NCI-H526 (cell line): ENCODE measurements around the gene ETDA.
"Not testable (repeated sequence)": the region's sequence is repeated elsewhere in the genome, so short reads cannot be mapped to it uniquely, and the experiment has no call there.

ENCODE experiments used
- DNase-seq, 2 experiments: peaks; one replicate each; lab custom pipeline; 2025; lab: John Stamatoyannopoulos, UW

Gene ETDA

DNA sequence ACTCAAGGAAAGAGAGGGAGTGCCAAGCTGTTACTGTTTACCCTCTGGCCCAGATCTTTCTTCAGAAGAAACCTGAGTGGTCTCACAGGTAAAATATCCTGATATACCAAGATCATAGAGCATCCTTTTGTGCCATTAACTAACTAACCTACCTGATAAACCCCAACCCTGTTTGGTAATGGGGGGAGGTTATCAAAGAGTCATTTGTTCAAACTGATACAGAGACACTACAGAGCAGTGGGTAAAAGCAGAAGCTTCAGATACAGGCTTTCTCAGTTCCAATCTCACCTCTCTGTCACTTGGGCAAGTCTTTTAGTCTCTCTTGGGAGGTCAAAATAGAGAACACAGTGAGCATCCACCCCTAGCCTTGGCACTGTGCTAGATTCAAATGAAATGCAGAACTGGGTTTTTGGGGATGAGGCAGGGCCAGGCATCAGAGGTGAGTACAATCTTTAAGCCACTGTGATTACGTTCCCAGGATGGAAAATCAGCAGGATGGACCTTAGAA is at the start of gene ETDA:
Gene ETDA (plus strand): TSS at position 51 of the 508 bp plus-strand sequence. CDS start 1,216 bp downstream, outside the sequence.
- DNase-seq: not testable (repeated sequence)

DNA sequence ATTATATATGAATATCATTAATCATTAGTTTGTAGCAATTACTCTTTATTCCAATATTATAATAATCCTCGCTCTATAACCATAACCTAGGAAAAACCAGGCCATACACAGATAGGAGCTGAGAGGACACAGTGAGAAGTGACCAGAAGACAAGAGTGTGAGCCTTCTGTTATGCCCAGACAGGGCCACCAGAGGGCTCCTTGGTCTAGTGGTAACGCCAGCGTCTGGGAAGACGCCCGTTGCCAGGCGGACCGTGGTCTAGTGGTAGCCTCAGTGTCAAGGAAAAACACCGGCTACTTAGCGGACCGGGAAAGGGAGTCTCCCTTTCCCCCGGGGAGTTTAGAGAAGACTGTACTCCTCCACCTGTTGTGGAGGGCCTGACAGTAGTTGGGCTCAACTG is 45.4 kb upstream of the ETDA start:
- not testable (repeated sequence) for DNase-seq

DNA sequence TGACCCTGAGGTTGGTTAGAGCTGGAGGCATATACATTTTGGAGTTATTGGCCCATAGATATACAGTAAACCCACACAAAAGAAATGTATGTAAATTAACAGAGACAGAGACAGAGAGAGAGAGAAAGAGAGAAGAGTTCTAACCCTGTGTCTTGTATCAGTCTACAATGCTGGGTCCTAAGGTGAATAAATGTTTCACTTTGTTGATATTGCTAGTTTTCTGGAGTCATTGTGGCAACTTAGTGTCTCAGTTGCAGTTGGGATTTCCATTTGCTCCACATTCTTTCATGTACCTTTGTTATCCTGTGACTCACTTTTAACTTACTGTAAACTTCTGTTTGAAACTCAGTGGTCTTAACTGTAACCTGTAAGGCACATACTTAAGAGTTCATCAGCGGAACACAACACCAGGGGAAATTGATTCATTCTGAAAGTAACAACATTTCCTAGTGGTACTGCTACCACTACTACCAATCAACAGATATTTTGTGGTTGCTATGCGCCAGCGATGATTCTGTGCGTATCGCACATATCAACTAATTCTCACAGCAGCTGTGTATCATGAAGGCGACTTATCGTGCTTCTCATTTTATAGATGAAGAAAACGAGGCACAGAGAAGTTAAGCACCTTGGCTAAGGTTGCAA is 38.5 kb upstream of the ETDA start:
- DNase-seq: no peak

DNA sequence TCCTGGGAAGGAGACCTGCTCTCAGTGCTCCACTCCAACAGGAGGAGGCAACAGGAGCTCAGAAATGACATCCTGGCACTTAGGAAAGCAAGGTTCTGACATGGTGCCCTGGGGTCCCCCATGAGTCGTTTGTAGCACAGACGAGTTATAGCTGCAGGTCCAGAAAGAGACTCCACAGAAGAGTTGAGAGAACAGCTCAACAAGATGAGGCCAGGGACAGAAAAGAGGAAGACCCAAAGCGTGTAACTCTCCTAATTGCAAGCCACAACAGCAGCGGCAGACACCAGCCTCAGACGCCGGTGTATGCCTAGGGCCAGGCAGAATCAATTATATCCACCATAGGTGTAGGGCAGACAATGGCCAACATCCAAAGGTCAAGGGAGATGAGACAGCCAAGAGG is 5.9 kb upstream of the ETDA start:
- not testable (repeated sequence) for DNase-seq

DNA sequence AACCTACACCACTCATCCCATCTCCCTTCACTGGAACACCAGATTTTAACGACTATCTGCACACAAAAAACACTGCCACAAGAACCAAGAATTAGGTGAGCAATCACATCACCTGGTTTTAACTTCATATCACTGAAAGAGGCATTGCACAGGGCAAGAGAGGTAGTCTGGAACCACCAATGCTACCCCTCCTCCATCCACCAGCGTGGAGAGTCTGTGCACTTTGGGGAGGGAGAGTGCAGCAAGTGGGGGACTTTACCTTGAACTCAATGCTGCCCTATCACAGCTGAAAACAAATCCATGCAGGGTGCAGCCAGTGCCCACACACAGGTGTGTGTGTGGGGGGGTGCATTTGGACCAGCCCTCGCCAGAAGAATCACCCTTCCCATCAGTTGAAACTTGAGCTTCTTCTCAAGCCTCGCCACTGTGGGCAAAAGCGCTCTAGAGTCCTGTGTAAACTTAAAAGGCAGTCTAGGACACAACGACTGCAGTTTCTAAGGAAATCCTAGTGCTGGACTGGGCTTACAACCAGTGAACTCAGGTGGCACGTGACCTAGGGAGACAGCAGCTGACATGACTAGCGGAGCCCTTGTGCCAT is 4.3 kb downstream of the ETDA start:
- DNase-seq: not testable (repeated sequence)

DNA sequence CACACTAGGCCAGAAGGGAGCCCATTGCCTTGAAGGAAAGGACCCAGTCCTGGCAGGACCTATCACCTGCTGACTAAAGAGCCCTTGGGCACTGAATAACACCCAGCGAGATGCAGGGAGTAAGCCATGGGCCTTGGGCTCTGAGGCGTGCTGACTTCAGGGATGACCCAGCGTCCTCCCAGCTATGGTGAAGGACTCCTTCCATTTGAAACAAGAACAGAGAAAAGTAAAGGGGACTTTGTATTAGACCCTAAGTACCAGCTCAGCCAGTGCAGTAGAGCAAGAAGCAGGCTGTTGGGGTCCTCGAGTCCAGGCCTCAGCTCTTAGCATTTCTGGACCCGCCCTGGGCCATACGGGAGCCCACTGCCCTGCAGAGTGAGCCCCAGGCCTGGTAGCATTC is 5.1 kb downstream of the ETDA start:
- no peak for DNase-seq

DNA sequence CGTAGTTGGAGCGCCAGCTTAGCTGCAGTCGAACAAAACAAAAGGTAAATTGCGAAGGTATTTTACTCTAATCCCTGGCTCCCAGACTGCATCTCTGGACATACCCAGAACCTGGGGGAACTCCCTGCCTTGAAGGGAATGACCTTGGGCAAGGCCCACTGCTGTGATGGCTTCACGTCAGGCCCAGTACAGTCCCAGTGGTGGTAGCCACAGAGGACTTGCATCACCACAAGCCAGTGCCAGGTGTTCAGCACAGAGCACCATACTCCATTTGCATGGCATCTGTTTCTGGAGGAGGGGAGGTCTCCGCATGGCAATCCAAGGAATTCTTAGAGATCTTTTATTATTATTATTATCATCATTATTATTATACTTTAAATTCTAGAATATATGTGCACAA is 5.6 kb downstream of the ETDA start:
- no peak for DNase-seq

DNA sequence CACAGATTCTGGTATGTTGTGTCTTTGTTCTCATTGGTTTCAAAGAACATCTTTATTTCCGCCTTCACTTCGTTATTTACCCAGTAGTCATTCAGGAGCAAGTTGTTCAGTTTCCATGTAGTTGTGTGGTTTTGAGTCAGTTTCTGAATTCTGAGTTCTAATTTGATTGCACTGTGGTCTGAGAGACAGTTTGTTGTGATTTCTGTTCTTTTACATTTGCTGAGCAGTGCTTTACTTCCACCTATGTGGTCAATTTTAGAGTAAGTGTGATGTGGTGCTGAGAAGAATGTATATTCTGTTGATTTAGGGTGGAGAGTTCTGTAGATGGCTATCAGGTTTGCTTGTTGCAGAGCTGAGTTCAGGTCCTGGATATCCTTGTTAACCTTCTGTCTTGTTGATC is 9.1 kb downstream of the ETDA start:
- DNase-seq: not testable (repeated sequence)

DNA sequence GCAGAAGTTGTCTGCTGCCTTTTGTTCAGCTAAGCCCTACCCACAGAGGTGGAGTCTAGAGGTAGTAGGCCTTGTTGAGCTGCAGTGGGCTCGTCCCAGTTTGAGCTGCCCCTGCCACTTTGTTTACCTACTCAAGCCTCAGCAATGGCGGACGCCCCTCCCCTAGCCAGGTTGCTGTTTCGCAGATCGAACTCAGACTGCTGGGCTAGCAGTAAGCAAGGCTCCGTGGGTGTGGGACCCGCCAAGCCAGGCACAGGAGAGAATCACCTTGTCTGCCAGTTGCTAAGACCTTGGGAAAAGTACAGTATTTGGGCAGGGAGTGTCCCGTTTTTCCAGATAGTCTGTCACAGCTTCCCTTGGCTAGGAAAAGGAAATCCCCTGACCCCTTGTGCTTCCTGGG is 11.5 kb downstream of the ETDA start:
- not testable (repeated sequence) for DNase-seq

DNA sequence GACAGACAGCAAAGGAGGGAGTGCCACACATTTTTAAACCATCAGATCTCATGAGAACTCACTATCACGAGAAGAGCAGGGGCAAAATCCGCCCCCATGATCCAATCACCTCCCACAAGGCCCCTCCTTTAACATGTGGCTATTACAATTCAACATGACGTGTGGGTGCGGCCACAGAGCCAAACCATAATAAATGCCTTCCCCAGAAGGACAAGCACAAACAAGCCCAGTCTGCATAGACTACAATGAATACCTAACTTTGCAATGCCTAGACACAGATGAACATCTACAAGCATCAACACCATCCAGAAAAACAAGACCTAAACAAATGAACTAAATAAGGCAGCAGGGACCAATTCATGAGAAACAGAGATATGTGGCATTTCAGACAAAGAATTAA is 12.3 kb downstream of the ETDA start:
- DNase-seq: no peak

DNA sequence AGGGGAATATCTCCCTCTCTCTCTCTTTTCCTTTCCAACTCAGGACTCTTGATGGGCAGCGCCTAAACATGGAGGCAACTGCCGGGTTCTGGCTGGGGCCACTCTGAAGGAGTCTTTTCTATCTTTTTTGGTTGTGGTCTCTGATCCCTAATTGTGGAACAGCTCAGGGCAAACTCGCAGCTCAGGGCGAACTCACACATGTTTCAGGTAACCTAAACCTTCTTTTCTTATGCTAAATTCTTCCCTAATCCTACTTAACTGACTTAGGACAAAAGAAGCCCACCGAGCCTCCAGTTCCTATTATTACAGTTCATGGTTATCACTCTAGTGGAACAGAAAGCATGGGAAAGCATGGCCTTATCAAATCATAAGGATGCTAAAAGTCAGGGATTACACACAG is 21.3 kb downstream of the ETDA start:
- DNase-seq: no peak

DNA sequence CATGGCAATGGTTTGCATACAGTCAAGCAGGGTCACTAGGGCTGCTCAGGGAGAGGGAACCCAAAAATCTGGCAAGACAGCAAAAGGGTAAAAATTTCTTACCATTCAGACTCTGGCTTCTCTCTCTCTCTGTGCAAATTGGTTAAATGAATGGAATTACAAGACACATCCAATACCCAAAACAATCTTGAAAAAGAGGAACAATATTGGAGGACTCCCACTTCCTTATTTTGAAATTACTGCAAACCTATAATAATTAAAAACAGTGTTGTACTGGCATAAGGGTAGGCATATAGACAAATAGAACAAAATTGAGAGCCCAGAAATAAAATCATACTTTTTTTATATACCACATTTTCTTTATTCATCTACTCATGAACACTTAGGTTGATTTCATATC is 24.1 kb downstream of the ETDA start:
- no peak for DNase-seq

DNA sequence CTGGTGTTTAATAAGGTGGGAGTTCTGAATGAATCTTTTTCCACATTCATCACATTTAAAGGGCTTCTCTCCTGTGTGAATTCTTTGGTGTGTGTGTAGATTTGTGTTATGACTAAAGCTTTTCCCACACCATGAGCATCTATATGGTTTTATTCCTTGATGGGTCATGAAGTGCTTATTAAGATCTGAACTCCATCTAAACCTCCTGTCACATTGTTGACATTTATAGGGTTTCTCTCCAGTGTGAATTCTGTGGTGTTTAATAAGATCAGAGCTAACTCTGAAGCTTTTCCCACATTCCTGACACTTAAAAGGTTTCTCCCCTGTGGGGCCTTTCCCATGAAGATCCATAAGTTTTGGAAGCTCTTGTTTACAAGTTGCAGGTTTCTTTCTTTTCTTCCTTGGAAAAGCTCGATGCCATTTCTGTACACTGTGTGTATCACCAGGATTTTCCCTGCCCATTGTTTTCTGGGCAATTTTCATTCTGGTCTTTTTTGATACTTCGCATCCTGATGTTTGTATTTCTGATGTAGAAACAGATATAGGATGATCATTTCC is 35.5 kb downstream of the ETDA start:
- no peak for DNase-seq

DNA sequence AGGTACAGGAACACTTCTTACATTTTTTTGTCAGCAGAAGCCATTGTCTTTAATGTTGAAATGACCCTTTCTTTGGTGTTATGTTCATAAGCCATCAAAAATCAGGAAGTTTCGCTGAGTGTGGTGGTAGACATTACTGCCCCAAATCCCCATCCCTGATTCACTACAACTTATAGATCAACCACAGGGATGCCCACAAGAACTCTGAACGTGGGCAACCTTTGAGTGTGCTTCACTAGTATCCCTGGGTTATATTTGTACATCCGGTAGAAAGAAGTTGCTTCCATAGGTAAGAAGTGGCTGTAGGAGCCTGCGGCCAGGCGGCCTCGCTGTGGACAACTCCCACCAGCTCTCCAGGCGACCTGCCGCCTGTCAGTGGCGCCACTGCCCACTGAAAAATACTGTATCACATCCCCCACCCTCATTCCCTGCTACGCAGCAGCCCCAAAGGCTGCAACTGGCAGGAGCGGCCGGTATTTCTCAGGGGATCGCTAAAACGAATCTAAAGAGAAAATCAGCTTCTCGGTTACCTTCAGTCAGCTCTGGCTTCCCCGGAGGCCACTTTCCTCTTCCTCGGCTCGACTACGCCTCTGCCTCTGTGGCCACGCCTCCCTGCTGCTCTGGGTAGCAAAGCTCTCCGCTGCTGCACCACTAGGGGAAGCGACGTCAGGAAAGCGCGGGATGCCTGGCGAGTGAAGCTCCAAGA is 43.5 kb downstream of the ETDA start:
- peak in 1 of 2 experiments; percentile 45 for DNase-seq

DNA sequence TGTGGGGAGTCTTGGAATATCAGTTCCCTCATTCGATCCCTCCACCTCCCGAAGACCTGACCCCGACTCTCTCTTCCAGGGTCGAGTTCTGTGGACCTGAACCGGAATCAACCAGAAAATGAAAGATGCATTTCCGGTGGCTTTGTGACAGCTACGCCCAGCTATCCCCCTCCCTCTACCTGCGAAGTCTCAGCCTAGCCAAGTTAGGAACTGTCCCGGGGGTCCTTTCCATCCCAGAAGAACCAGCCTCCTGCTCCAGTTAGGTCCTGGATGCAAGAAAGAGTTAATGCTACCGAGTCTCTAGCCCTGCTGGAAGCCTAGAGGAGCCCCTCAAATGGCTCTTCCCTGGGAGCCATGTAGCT is 44.1 kb downstream of the ETDA start:
- DNase-seq: no peak

DNA sequence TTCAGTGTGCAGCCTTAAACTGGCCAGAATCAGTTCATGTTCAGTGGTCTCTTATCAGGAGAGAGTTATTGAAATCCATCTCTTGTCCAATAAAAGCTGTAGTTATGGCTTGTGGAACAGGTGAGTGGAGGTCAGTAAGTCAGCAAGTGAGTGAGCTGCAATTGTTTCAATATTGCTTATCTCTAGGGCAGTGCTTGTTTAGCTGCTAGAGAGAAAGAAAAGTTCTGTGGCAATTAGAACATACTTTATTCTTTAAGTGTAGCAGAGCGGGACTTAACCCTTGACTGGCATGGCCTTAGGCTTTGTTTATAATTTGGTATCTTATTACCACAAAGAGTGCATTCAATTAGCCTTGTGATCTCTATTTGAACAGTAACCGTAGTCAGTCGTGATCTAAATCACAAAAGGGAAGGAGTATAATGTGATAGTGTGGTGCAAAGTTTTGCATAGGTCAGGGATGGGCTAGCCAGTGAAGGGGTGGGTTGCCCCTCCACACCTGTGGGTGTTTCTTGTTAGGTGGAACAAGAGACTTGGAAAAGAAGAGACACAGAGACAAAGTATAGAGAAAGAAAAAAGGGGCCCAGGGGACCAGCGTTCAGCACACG is 50.5 kb downstream of the ETDA start:
- peak in 1 of 2 experiments; percentile 19 for DNase-seq
